Glutamatergic neuron (in vitro differentiated cells): ENCODE results near the gene CNIH3. TPM values are rescaled to one million over a fixed set of nuclear protein-coding genes. Genes with fewer than 3 reads are reported as not detected.

Source experiments
- DNase-seq: peaks from one replicate; pipeline ENCODE4 v3.0.0; 2022
- H3K27ac Mint-ChIP-seq: one replicate; pipeline ENCODE4 v1.8.0; 2020; ENCODE audit warnings: mild to moderate bottlenecking, mixed read lengths, inconsistent platforms; ENCODE audit not compliant: unreplicated experiment
- H3K27me3 Mint-ChIP-seq: one replicate; pipeline ENCODE4 v1.8.0; 2020; ENCODE audit warnings: mild to moderate bottlenecking, moderate library complexity, mixed read lengths, inconsistent platforms; ENCODE audit not compliant: unreplicated experiment
- H3K36me3 Mint-ChIP-seq: one replicate; pipeline ENCODE4 v1.8.0; 2020; ENCODE audit warnings: mild to moderate bottlenecking, mixed read lengths, inconsistent platforms; ENCODE audit not compliant: unreplicated experiment
- H3K4me1 Mint-ChIP-seq: one replicate; pipeline ENCODE4 v1.8.0; 2020; ENCODE audit warnings: mild to moderate bottlenecking, low read depth, mixed read lengths, inconsistent platforms; ENCODE audit not compliant: unreplicated experiment
- H3K4me3 Mint-ChIP-seq: one replicate; pipeline ENCODE4 v1.8.0; 2020; ENCODE audit warnings: mild to moderate bottlenecking, mixed read lengths, inconsistent platforms; ENCODE audit not compliant: unreplicated experiment
- H3K9me3 Mint-ChIP-seq: one replicate; pipeline ENCODE4 v1.8.0; 2020; ENCODE audit warnings: mild to moderate bottlenecking, moderate library complexity, mixed read lengths, inconsistent platforms; ENCODE audit not compliant: unreplicated experiment
- CTCF ChIP-seq: fragments of 200-600 bp; sonication (generic); IDR thresholded peaks from one replicate; pipeline ENCODE4 v1.5.0; 2021; ENCODE audit not compliant: partially characterized antibody, unreplicated experiment
- total RNA-seq: library from RNA; stranded (reverse); fragmentation: NEBNext Ultra II Directional; extraction: Animal tissue kit (Norgen Biotek cat#: 25700); gene quantifications from one replicate; pipeline ENCODE4 v1.2.1, GENCODE V29; 2021; ENCODE audit not compliant: unreplicated experiment

CNIH3 gene
- total RNA-seq, 1 donor from 2014 or later, result 4.4 TPM

GRCh38 chr1:224605482-224606181, 10.5 kb upstream of the CNIH3 start:
- Mint-ChIP-seq H3K27ac (no peak overlapping the region), H3K4me1 (no peaks in the 10 kb centered on the region), H3K4me3 (no peak overlapping the region), H3K27me3 (peaks cover 2% of the 10 kb centered on the region), H3K9me3 (peaks cover 2% of the 10 kb centered on the region), H3K36me3 (peaks cover 10% of the 10 kb centered on the region)
- no peak for TF ChIP-seq CTCF
- DNase-seq, result no peak

GRCh38 chr1:224607188-224608148, 8.6 kb upstream of the CNIH3 start:
- Mint-ChIP-seq H3K4me3 (no peak overlapping the region), H3K4me1 (no peaks in the 10 kb centered on the region), H3K36me3 (peaks cover 10% of the 10 kb centered on the region), H3K9me3 (peaks cover 2% of the 10 kb centered on the region), H3K27ac (no peak overlapping the region), H3K27me3 (peaks cover 2% of the 10 kb centered on the region)
- TF ChIP-seq CTCF, result no peak
- DNase-seq, result no peak

DNA sequence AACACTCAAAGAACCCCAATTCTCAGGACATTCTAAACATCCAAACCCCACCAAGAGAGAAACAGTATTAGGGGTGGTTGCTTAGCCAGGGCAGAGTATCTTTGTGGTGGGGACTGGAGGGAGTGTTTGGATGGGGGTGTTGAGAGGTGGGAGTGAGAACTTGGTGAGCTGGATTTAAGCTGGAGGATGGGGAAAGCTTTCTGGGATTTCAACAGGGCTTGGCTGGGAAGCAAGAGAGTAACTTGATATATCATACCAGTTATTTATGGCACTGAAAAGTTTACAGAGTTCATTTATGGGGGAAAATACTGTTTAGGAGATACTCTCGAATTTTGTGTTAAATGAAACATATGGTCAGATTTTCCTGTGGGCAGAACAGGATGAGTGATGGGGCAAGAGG, 6.8 kb upstream of the CNIH3 start:
- H3K27ac Mint-ChIP-seq, result no peak overlapping the region
- peaks cover 10% of the 10 kb centered on the region for H3K36me3 Mint-ChIP-seq
- no peaks in the 10 kb centered on the region for H3K4me1 Mint-ChIP-seq
- H3K4me3 Mint-ChIP-seq, result no peak overlapping the region
- H3K9me3 Mint-ChIP-seq, result peaks cover 2% of the 10 kb centered on the region
- peaks cover 5% of the 10 kb centered on the region for H3K27me3 Mint-ChIP-seq
- DNase-seq, result no peak
- TF ChIP-seq CTCF, result no peak

DNA sequence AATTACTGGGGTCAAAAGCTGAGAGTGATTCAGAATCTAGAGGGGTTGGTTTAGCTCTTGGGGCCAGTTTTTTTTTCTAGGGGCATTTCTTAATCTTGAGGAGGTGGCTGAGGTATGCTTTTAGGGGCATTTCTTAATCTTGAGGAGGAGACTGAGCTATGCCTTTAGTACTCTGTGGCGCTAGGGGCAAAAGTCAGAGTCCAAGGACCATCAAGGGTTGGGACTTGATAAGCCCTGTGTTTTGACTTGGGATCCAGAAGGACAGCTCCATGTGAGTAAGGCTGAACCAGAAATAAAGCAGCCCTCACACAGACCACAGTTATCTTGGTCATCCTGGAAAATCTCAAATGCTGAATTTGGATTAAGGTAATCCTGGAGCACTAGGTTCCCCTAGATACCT, 3.9 kb upstream of the CNIH3 start:
- H3K4me3 Mint-ChIP-seq, result no peak overlapping the region
- H3K9me3 Mint-ChIP-seq, result peaks cover 3% of the 10 kb centered on the region
- no peaks in the 10 kb centered on the region for H3K4me1 Mint-ChIP-seq
- peaks cover 10% of the 10 kb centered on the region for H3K36me3 Mint-ChIP-seq
- no peak for DNase-seq
- H3K27me3 Mint-ChIP-seq, result peaks cover 12% of the 10 kb centered on the region
- TF ChIP-seq CTCF, result no peak
- H3K27ac Mint-ChIP-seq, result no peak overlapping the region
